ENCODE data around the gene HDHD5. TPM values are rescaled to one million over a fixed set of nuclear protein-coding genes. Genes with fewer than 3 reads are reported as not detected.

HDHD5 gene
- total RNA-seq, 1 donor from 2014 or later: 52.6 TPM

DNA sequence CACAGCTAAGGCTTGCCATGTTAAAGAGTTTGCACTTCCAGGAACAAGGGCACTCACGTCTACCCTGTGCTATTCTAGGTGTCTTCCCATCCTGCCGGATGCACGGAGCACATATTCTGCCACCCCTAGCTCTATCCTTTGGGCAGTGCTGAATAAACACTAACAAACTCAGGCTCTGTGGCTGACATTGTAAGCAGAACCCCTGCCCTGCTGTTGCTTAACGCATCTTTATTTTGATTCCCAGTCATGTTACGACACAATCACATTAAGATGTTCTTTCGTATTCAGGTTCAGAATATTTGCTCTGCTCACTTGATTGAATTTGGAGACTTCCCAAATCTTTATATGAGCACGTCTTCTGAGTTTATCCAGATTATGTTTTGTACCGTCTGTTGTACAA is 3.7 kb upstream of the HDHD5 start:
- Histone ChIP-seq H3K4me1 (peaks cover 36% of the 10 kb centered on the region), H3K27ac (replicated peaks) (no peak overlapping the region), H3K4me3 (no peak overlapping the region), H3K27me3 (ENCODE audit: low read depth) (no peaks in the 10 kb centered on the region), H3K36me3 (no peaks in the 10 kb centered on the region), H3K9me3 (replicated peaks) (no peaks in the 10 kb centered on the region)
- intact Hi-C loops (cut with micrococcal nuclease): loop anchor here (10.0 kb wide), 2 partner anchors 78 to 342 kb away; partner anchors contain the start of gene IL17RA
- TF ChIP-seq, protein P1, sequence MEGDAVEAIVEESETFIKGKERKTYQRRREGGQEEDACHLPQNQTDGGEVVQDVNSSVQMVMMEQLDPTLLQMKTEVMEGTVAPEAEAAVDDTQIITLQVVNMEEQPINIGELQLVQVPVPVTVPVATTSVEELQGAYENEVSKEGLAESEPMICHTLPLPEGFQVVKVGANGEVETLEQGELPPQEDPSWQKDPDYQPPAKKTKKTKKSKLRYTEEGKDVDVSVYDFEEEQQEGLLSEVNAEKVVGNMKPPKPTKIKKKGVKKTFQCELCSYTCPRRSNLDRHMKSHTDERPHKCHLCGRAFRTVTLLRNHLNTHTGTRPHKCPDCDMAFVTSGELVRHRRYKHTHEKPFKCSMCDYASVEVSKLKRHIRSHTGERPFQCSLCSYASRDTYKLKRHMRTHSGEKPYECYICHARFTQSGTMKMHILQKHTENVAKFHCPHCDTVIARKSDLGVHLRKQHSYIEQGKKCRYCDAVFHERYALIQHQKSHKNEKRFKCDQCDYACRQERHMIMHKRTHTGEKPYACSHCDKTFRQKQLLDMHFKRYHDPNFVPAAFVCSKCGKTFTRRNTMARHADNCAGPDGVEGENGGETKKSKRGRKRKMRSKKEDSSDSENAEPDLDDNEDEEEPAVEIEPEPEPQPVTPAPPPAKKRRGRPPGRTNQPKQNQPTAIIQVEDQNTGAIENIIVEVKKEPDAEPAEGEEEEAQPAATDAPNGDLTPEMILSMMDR (IDR thresholded peaks at IDR 0.05; ENCODE audit: borderline replicate concordance): no peak
- DNase-seq: no peak

DNA sequence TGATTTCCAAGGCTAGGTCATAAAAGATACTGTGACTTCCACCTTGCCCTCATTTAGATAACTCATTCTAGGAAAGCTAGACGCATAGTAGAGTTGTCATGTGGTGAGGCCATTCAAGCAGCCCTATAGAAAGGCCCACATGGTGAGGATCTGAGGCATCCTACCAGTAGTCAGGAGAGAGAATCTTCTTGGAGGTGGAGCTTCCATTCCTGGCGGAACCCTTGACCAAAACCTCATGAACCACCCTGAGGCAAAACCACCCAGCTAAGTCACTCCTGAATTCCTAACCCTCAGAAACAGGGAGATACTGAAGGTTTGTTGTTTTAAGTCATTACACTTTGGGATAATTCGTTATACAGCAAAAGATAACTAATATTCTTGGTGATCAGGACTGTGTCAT is 2.9 kb upstream of the HDHD5 start:
- intact Hi-C loops (cut with micrococcal nuclease): loop anchor here (10.0 kb wide), 2 partner anchors 77 to 343 kb away; partner anchors contain the start of gene IL17RA
- Histone ChIP-seq H3K4me3 (no peak overlapping the region), H3K27ac (replicated peaks) (no peak overlapping the region), H3K9me3 (replicated peaks) (no peaks in the 10 kb centered on the region), H3K27me3 (ENCODE audit: low read depth) (no peaks in the 10 kb centered on the region), H3K4me1 (peaks cover 36% of the 10 kb centered on the region), H3K36me3 (no peaks in the 10 kb centered on the region)
- TF ChIP-seq, protein P1 (IDR thresholded peaks at IDR 0.05; ENCODE audit: borderline replicate concordance): no peak
- no peak for DNase-seq

DNA sequence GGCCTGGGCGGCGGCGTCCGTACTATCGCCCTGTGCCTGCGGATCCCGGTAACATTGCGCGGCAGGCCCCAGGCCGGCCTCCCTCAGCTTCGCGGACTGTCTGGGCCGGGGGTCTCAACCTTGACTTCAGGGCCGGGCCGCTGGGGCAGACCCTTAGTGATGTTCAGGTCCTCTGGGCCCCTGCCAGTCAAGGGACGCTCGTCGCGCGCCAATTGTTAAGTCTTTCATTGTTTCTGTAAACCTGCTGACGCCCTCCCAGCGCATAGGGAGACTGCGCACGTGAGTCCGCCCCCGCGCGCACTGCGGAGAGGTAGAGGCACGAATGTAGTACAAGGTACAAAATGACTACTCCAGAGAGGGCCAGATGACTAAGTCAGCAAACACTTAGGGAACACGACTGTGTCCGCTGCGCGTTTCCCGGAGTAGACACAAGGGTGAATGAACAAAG is 451 bp upstream of the HDHD5 start:
- Histone ChIP-seq H3K9me3 (replicated peaks) (no peaks in the 10 kb centered on the region), H3K36me3 (no peaks in the 10 kb centered on the region), H3K27me3 (ENCODE audit: low read depth) (no peaks in the 10 kb centered on the region), H3K4me1 (peaks cover 48% of the 10 kb centered on the region), H3K4me3 (peak overlapping the region; percentile 89), H3K27ac (replicated peaks) (peak overlapping the region; percentile 97)
- intact Hi-C loops (cut with micrococcal nuclease): no loop called here
- DNase-seq: peak; percentile 43
- TF ChIP-seq, protein P1 (IDR thresholded peaks at IDR 0.05; ENCODE audit: borderline replicate concordance): no peak

DNA sequence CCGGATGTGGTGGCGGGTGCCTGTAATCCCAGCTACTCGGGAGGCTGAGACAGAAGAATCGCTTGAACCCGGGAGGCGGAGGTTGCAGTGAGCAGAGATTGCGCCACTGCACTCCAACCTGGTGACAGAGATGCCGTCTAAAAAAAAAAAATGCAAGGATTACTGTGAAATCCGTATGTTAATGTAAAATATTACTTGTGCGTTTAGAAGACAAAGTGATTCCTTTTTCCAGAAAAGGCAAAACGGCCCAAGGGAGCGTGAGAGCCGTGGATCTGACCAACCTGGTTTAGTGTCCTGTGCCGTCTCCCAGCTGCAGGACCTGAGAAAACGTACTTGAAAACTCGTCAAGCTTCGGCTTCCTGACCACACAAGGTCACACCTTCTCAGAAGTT is 905 bp downstream of the HDHD5 start:
- Histone ChIP-seq H3K9me3 (replicated peaks) (no peaks in the 10 kb centered on the region), H3K27ac (replicated peaks) (peak overlapping the region; percentile 97), H3K4me1 (peaks cover 55% of the 10 kb centered on the region), H3K36me3 (no peaks in the 10 kb centered on the region), H3K27me3 (ENCODE audit: low read depth) (no peaks in the 10 kb centered on the region), H3K4me3 (peak overlapping the region; percentile 89)
- no peak for DNase-seq
- TF ChIP-seq, protein P1 (IDR thresholded peaks at IDR 0.05; ENCODE audit: borderline replicate concordance): no peak
- intact Hi-C loops (cut with micrococcal nuclease): no loop called here

DNA sequence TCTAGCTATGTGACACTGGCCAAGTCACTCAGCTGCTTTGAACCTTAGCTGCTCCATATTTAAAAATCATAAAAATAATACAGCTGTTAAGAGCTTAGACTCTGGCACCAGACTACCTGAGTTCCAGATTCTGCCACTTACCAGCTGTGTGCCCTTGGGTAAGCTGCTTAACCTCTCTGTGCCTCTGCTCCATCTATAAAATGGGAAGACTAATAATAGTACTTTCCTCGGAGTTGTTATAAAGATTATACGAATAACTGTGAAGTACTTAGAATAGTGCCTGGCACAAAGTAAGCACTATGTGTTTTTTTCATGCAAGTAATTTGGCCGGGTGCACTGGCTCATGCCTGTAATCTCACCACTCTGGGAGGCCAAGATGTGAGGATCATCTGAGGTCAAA is 1.4 kb downstream of the HDHD5 start:
- Histone ChIP-seq H3K4me3 (peak overlapping the region; percentile 89), H3K27me3 (ENCODE audit: low read depth) (no peaks in the 10 kb centered on the region), H3K9me3 (replicated peaks) (no peaks in the 10 kb centered on the region), H3K4me1 (peaks cover 59% of the 10 kb centered on the region), H3K36me3 (no peaks in the 10 kb centered on the region), H3K27ac (replicated peaks) (peak overlapping the region; percentile 97)
- TF ChIP-seq, protein P1 (IDR thresholded peaks at IDR 0.05; ENCODE audit: borderline replicate concordance): no peak
- intact Hi-C loops (cut with micrococcal nuclease): no loop called here
- DNase-seq: no peak
